Measurements from ENCODE around the gene FZR1.
"Not testable (repeated sequence)": the region's sequence is repeated elsewhere in the genome, so short reads cannot be mapped to it uniquely, and the experiment has no call there.

- not testable (repeated sequence) for TF ChIP-seq CTCF (IDR thresholded peaks at IDR 0.05; ENCODE audit: control extremely low read depth in 1 of 3, insufficient read depth in 1 of 3, low read depth in 1 of 3, low read length in 3 of 3); EP300 (IDR thresholded peaks at IDR 0.05; ENCODE audit: borderline replicate concordance in 1 of 2, low read depth in 2 of 2, low read length in 2 of 2); RAD21 (IDR thresholded peaks at IDR 0.05 in 1 of 2, conservative IDR thresholded peaks at IDR 0.05 in 1 of 2; ENCODE audit: low read depth in 2 of 2, low read length in 2 of 2); POLR2AphosphoS5 (IDR thresholded peaks at IDR 0.05; ENCODE audit: low read depth, low read length)
Observed at GRCh38 chr19:3570042-3570441, 63.9 kb downstream of the FZR1 start.
